CD14-positive monocyte (primary cell): Measurements from ENCODE around the gene KHSRP. TPM values are rescaled to one million over a fixed set of nuclear protein-coding genes. Genes with fewer than 3 reads are reported as not detected.
A peak's percentile ranks its signal among the peaks of the same experiment; 100 is the strongest.

Experiments
- DNase-seq, 3 donors: peaks; one replicate each; pipeline ENCODE4 v3.0.0-alpha.2; 2011 to 2022
- H2AFZ ChIP-seq: 2 replicates; pipeline ENCODE4 v1.6.0; 2012; ENCODE audit warnings: mild to moderate bottlenecking, low read depth, low read length, inconsistent platforms; ENCODE audit not compliant: insufficient read depth, poor library complexity, severe bottlenecking
- H3K27ac ChIP-seq, 2 donors: 1 replicate in 1 of 2; 2 replicates in 1 of 2; pipeline ENCODE4 v1.5.1; 2012 to 2013; ENCODE audit warnings: low read length in 2 of 2, control low read depth in 1 of 2, inconsistent platforms in 1 of 2, low read depth in 1 of 2, mild to moderate bottlenecking in 1 of 2
- H3K27me3 ChIP-seq, 2 donors: one replicate each; pipeline versions ENCODE4 v1.6.0 to v1.6.1; 2011 to 2013; ENCODE audit warnings: low read length in 2 of 2; ENCODE audit not compliant: control insufficient read depth in 2 of 2, insufficient read depth in 2 of 2
- H3K36me3 ChIP-seq, 2 donors: replicated peaks in 1 of 2; 1 replicate in 1 of 2; 2 replicates in 1 of 2; pipeline versions ENCODE4 v1.5.1 to v1.6.1; 2012 to 2013; ENCODE audit warnings: low read length in 2 of 2, control low read depth in 1 of 2, inconsistent platforms in 1 of 2, mild to moderate bottlenecking in 1 of 2; ENCODE audit not compliant: insufficient read depth in 2 of 2, control insufficient read depth in 1 of 2
- H3K4me1 ChIP-seq, 2 donors: 1 replicate in 1 of 2; 2 replicates in 1 of 2; pipeline versions ENCODE4 v1.5.1 to v1.6.1; 2012 to 2013; ENCODE audit warnings: low read length in 2 of 2, control low read depth in 1 of 2, inconsistent platforms in 1 of 2, mild to moderate bottlenecking in 1 of 2, moderate library complexity in 1 of 2; ENCODE audit not compliant: insufficient read depth in 2 of 2, control insufficient read depth in 1 of 2
- H3K4me2 ChIP-seq: replicated peaks from 2 replicates; pipeline ENCODE3; 2012; ENCODE audit warnings: low read length, moderate library complexity, mild to moderate bottlenecking; ENCODE audit not compliant: poor library complexity, severe bottlenecking; ENCODE audit errors: extremely low read depth
- H3K4me3 ChIP-seq, 3 experiments: fragments of 200-600 bp in 1 of 3; sonication (generic) in 1 of 3; replicated peaks in 1 of 3; 1 replicate in 2 of 3; 2 replicates in 1 of 3; pipeline ENCODE4 v1.5.1; 2011 to 2013; ENCODE audit warnings: low read length in 3 of 3, mild to moderate bottlenecking in 3 of 3, control low read depth in 2 of 3, low read depth in 2 of 3, inconsistent platforms in 1 of 3, moderate library complexity in 1 of 3
- H3K79me2 ChIP-seq: 2 replicates; pipeline ENCODE4 v1.6.0; 2012; ENCODE audit warnings: mild to moderate bottlenecking, control low read depth, inconsistent platforms, low read length, moderate library complexity; ENCODE audit not compliant: insufficient read depth
- H3K9ac ChIP-seq: 2 replicates; pipeline ENCODE4 v1.6.0; 2017; ENCODE audit warnings: low read length, mild to moderate bottlenecking; ENCODE audit not compliant: insufficient read depth, poor library complexity, severe bottlenecking
- H3K9me3 ChIP-seq, 2 donors: replicated peaks in 1 of 2; 1 replicate in 1 of 2; 2 replicates in 1 of 2; pipeline versions ENCODE4 v1.5.1 to v1.6.1; 2012 to 2013; ENCODE audit warnings: low read length in 2 of 2, control low read depth in 1 of 2; ENCODE audit not compliant: control insufficient read depth in 1 of 2, insufficient read depth in 1 of 2
- H4K20me1 ChIP-seq: 2 replicates; pipeline ENCODE4 v1.6.0; 2012; ENCODE audit warnings: mild to moderate bottlenecking, low read length, control low read depth, moderate library complexity; ENCODE audit not compliant: insufficient read depth
- H3K27ac Mint-ChIP-seq, 7 donors: one replicate each; pipeline ENCODE4 v1.8.0; 2020; ENCODE audit warnings: mild to moderate bottlenecking in 7 of 7, mixed read lengths in 7 of 7, moderate library complexity in 6 of 7, inconsistent platforms in 2 of 7
- H3K27me3 Mint-ChIP-seq, 3 donors: one replicate each; pipeline ENCODE4 v1.8.0; 2021 to 2022; ENCODE audit warnings: low read depth in 3 of 3, mild to moderate bottlenecking in 3 of 3, mixed read lengths in 3 of 3, moderate library complexity in 3 of 3, inconsistent platforms in 1 of 3
- H3K36me3 Mint-ChIP-seq, 2 donors: one replicate each; pipeline ENCODE4 v1.8.0; 2020; ENCODE audit warnings: mixed read lengths in 2 of 2, inconsistent platforms in 1 of 2, mild to moderate bottlenecking in 1 of 2
- H3K4me1 Mint-ChIP-seq: one replicate; pipeline ENCODE4 v1.8.0; 2020; ENCODE audit warnings: mild to moderate bottlenecking, mixed read lengths
- H3K4me3 Mint-ChIP-seq, 2 donors: one replicate each; pipeline ENCODE4 v1.8.0; 2020; ENCODE audit warnings: mild to moderate bottlenecking in 2 of 2, mixed read lengths in 2 of 2, moderate library complexity in 1 of 2
- H3K9me3 Mint-ChIP-seq, 7 donors: one replicate each; pipeline ENCODE4 v1.8.0; 2020 to 2022; ENCODE audit warnings: mixed read lengths in 7 of 7, mild to moderate bottlenecking in 6 of 7, moderate library complexity in 6 of 7, inconsistent platforms in 2 of 7
- WGBS: methylation state at CpG from one replicate; pipeline ENCODE4 v1.1.5; 2013; ENCODE audit warnings: missing lambda C conversion rate; ENCODE audit not compliant: insufficient coverage; 5-methylcytosine and 5-hydroxymethylcytosine counted together
- intact Hi-C, 2 donors: fragments of 100-400 bp; cut with micrococcal nuclease; formaldehyde crosslinking; loops; one replicate each; pipeline versions ENCODE4 v1.15.0 to v1.15.1; 2023
- polyA minus RNA-seq: library from RNA; depleted of rRNA, polyadenylated mRNA; stranded (reverse); fragments of >200 nt; gene quantifications from 2 replicates; pipeline ENCODE4 v1.2.3, GENCODE V29; 2012
- polyA plus RNA-seq, 3 donors: library from polyadenylated mRNA; depleted of rRNA in 1 of 3; unstranded in 2 of 3; stranded (reverse) in 1 of 3; fragments of 300-500 nt in 2 of 3; fragments of >200 nt in 1 of 3; fragmentation: Illumina TruSeq in 2 of 3; gene quantifications; 1 replicate in 2 of 3; 2 replicates in 1 of 3; pipeline ENCODE4 v1.2.3, GENCODE V29; 2012 to 2021
- total RNA-seq, 12 experiments: library from RNA in 1 of 12; stranded (reverse) in 1 of 12; fragments of 120-200 nt in 1 of 12; gene quantifications; one replicate each; pipeline ENCODE4 v1.2.4 and lab custom pipeline; 2013 to 2026; ENCODE audit warnings: mixed read lengths in 6 of 12, inconsistent platforms in 1 of 12
- TF ChIP-seq, protein P1 (sequence below): fragments of 200-600 bp; IDR thresholded peaks from one replicate; pipeline ENCODE4 v1.8.0; 2022; ENCODE audit warnings: antibody characterized with exemption, mild to moderate bottlenecking

The KHSRP gene, protein sequence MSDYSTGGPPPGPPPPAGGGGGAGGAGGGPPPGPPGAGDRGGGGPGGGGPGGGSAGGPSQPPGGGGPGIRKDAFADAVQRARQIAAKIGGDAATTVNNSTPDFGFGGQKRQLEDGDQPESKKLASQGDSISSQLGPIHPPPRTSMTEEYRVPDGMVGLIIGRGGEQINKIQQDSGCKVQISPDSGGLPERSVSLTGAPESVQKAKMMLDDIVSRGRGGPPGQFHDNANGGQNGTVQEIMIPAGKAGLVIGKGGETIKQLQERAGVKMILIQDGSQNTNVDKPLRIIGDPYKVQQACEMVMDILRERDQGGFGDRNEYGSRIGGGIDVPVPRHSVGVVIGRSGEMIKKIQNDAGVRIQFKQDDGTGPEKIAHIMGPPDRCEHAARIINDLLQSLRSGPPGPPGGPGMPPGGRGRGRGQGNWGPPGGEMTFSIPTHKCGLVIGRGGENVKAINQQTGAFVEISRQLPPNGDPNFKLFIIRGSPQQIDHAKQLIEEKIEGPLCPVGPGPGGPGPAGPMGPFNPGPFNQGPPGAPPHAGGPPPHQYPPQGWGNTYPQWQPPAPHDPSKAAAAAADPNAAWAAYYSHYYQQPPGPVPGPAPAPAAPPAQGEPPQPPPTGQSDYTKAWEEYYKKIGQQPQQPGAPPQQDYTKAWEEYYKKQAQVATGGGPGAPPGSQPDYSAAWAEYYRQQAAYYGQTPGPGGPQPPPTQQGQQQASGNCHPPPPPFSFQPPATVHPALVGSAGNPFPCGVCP
- 32.4 TPM for total RNA-seq (2013)
- polyA plus RNA-seq (10 to 100 TPM in 1 of 3 donors, 1 to 10 TPM in 2; 8.6 to 63.3 (median 9.1) TPM), polyA minus RNA-seq (45.2 and 61.8 TPM in 2 replicates), total RNA-seq (lab: John Stamatoyannopoulos, UW) (29.2 to 94.1 (median 42.0) reads per million in 11 experiments)

DNA sequence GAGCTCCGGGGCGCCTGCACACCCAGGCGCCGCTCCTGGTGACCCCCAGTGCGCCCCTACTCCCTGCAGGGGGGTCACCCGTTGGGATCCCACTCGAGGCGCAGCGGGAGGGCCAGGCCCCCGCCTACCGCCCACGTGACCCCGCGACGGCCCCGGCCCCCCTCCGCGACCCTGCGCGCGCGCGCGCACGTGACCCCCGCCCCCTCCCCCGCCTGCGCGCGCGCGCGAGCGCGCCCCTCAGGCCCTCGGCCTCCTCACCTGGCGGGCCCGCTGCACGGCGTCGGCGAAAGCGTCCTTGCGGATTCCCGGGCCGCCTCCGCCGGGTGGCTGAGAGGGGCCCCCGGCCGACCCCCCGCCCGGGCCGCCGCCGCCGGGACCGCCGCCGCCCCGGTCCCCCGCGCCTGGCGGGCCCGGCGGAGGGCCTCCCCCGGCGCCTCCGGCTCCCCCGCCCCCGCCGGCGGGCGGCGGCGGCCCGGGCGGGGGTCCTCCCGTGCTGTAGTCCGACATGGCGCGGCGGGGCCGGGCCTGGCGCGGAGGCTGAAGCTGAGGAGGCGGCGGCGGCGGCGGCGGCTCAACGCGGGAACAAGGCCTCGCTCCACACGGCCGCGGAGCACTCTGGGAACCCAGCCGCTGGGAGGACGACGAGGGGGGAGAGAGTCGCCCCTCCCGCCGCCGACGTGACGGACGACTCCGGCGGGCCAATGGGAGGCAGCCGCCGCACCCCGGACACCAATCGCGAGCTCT lies at the start of gene KHSRP:
TSS of gene KHSRP (minus strand) at position 617 of the 744 bp plus-strand sequence. CDS start at position 507, 110 bp downstream.
- Histone ChIP-seq H2AFZ (peak within 1 kb of the TSS; percentile 85), H3K36me3 (peaks cover 27 to 31% of the 10 kb centered on the region in 2 donors), H3K9ac (peak within 1 kb of the TSS; percentile 73), H3K27me3 (no peaks in the 10 kb centered on the region), H3K4me3 (peak within 1 kb of the TSS; percentile 62 to 87 (median 64)), H4K20me1 (peaks cover 47% of the 10 kb centered on the region), H3K9me3 (no peaks in the 10 kb centered on the region), H3K4me2 (peak within 1 kb of the TSS; percentile 97), H3K4me1 (peaks cover 23 to 33% of the 10 kb centered on the region in 2 donors), H3K27ac (peak within 1 kb of the TSS; percentile 83 to 85), H3K79me2 (peaks cover 50% of the 10 kb centered on the region)
- intact Hi-C loops: loop anchor here (10.0 kb wide), 2 partner anchors 50 to 520 kb away; partner anchors contain the start of genes ALKBH7 (in 1 of the 2), NDUFA11 (in 1 of the 2), PSPN (in 1 of the 2) and VMAC (in 1 of the 2)
- Mint-ChIP-seq H3K9me3 (peaks cover 0 to 6% (median 3%) of the 10 kb centered on the region in 7 donors), H3K36me3 (peaks cover 25 to 30% of the 10 kb centered on the region in 2 donors), H3K27ac (peak within 1 kb of the TSS; percentile 86 to 95 (median 91)), H3K4me1 (peaks cover 33% of the 10 kb centered on the region), H3K4me3 (peak within 1 kb of the TSS; percentile 84 to 91), H3K27me3 (peaks cover 0 to 7% (median 2%) of the 10 kb centered on the region in 3 donors)
- under 1% methylated on average over 98 of the region's 114 CpGs for WGBS
- no peak for DNase-seq
- TF ChIP-seq, protein P1, sequence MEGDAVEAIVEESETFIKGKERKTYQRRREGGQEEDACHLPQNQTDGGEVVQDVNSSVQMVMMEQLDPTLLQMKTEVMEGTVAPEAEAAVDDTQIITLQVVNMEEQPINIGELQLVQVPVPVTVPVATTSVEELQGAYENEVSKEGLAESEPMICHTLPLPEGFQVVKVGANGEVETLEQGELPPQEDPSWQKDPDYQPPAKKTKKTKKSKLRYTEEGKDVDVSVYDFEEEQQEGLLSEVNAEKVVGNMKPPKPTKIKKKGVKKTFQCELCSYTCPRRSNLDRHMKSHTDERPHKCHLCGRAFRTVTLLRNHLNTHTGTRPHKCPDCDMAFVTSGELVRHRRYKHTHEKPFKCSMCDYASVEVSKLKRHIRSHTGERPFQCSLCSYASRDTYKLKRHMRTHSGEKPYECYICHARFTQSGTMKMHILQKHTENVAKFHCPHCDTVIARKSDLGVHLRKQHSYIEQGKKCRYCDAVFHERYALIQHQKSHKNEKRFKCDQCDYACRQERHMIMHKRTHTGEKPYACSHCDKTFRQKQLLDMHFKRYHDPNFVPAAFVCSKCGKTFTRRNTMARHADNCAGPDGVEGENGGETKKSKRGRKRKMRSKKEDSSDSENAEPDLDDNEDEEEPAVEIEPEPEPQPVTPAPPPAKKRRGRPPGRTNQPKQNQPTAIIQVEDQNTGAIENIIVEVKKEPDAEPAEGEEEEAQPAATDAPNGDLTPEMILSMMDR: no peak
